Muscle layer of colon (tissue), 2 donors: ENCODE data around the gene KCTD17.

Experiments used
- H3K27ac ChIP-seq: one replicate; pipeline ENCODE4 v1.7.0; 2013; ENCODE audit warnings: low read depth, mild to moderate bottlenecking, low read length, moderate library complexity
- H3K27me3 ChIP-seq, 2 donors: one replicate each; pipeline ENCODE4 v1.7.0; 2013; ENCODE audit warnings: low read length in 2 of 2, mild to moderate bottlenecking in 2 of 2; ENCODE audit not compliant: insufficient read depth in 2 of 2, control insufficient read depth in 1 of 2
- H3K36me3 ChIP-seq: one replicate; pipeline ENCODE4 v1.7.0; 2013; ENCODE audit warnings: mild to moderate bottlenecking, low read length; ENCODE audit not compliant: insufficient read depth
- H3K4me1 ChIP-seq: one replicate; pipeline ENCODE4 v1.7.0; 2013; ENCODE audit warnings: mild to moderate bottlenecking, low read length; ENCODE audit not compliant: insufficient read depth
- H3K4me3 ChIP-seq, 2 donors: one replicate each; pipeline ENCODE4 v1.7.0; 2013; ENCODE audit warnings: low read length in 2 of 2, low read depth in 1 of 2, mild to moderate bottlenecking in 1 of 2, moderate library complexity in 1 of 2
- H3K9ac ChIP-seq: one replicate; pipeline ENCODE4 v1.7.0; 2013; ENCODE audit warnings: low read length
- H3K9me3 ChIP-seq: one replicate; pipeline ENCODE4 v1.7.0; 2013; ENCODE audit warnings: mild to moderate bottlenecking, low read length
- donor health status: abdominal sarcoma.
- donor health status: Adenocarcinoma of cecum.

KCTD17 gene

DNA sequence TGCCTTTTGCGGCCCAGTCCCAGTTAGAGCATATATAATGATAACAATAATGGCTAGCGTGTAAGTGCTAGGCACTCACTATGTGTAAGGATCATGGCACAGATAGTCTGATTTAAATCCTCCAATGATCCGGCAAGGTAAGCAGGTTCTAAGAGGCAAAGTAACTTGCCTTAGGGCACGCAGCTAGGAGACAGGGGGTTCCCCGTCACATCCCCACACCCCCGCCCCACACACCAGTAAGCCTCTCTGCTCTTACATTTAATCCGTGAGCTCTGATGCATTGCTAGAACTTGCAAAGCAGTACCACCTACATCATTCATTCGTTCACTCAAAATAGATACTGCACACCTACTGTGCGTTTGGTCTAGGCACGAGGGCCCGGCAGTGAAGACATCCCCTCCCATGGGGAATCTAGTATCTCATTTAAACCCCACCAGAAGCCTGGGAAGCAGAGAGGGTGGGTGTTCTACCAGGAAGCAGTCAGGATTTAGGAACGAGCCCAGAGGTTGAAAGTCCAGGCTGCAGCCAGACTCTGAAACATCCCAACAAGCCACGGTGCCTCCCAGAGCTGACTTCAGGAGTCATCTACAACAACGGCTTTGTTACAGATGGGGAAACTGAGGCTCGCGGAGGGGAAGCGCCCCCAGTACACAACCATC is 37.3 kb downstream of the KCTD17 start:
- H3K9me3 ChIP-seq, result no peaks in the 10 kb centered on the region
- H3K4me1 ChIP-seq, result no peaks in the 10 kb centered on the region
- H3K9ac ChIP-seq, result no peak overlapping the region
- peaks cover 0 to 7% of the 10 kb centered on the region in 2 donors for H3K27me3 ChIP-seq
- no peaks in the 10 kb centered on the region for H3K36me3 ChIP-seq
- no peak overlapping the region for H3K4me3 ChIP-seq
- H3K27ac ChIP-seq, result no peak overlapping the region

DNA sequence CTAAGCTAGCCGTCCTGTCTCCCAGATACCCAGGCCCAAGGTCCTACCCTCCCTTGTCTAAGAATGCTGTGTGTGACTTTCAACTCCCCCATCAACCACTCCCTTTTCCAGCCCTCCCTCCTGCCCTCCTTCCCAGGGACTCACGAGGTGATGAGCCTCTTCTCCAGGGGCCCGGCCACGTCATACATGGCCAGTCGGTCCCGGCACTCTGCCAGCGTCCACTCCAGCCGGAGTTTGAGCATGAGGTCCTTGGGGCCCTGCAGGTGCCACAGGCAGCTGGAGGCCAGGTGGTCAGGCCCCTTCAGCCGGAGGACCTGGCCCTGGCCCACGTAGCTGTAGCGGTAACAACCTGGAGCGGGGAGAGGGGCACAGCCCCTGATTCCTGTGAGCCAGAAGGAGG is 37.9 kb downstream of the KCTD17 start:
- no peak overlapping the region for H3K27ac ChIP-seq
- H3K27me3 ChIP-seq, result peaks cover 0 to 7% of the 10 kb centered on the region in 2 donors
- no peak overlapping the region for H3K9ac ChIP-seq
- no peaks in the 10 kb centered on the region for H3K4me1 ChIP-seq
- no peak overlapping the region for H3K4me3 ChIP-seq
- H3K36me3 ChIP-seq, result no peaks in the 10 kb centered on the region
- no peaks in the 10 kb centered on the region for H3K9me3 ChIP-seq

DNA sequence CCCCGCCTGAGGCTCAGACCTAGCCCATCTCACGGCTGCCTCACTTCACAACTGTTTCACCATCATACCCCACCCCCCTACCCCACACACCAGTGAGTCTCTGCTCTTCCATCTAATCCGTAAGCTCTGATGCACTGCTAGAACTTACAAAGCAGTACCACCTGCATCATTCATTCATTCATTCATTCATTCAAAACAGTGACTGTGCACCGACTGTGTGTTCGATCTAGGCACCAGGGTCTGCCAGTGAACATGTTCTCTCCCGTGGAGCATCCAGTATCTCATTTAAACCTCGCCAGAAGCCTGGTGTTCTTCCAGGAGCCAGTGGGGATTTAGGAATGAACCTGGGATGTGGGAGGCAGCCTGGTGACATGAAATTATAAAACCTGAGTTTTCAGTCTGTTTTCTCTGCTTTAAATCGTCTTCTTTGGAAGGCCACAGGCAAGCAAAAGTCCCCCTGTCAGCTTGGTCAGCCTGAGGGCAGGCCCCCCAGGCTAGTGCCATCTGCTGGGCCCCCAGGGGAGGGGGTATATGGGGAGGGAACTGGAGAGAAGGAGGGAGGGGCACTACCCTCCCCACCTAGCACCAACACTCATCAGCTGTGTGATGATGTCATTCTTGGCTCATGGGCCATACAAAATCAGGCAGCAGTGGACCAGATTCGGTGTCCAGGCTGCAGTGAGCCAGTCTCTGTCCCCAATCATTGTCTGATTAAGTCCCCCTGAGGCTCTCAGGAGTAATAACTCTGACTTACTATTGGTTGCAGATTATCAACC is 39.6 kb downstream of the KCTD17 start:
- Histone ChIP-seq H3K27me3 (peaks cover 0 to 8% of the 10 kb centered on the region in 2 donors), H3K27ac (no peak overlapping the region), H3K9me3 (no peaks in the 10 kb centered on the region), H3K4me1 (no peaks in the 10 kb centered on the region), H3K9ac (no peak overlapping the region), H3K36me3 (no peaks in the 10 kb centered on the region), H3K4me3 (no peak overlapping the region)

DNA sequence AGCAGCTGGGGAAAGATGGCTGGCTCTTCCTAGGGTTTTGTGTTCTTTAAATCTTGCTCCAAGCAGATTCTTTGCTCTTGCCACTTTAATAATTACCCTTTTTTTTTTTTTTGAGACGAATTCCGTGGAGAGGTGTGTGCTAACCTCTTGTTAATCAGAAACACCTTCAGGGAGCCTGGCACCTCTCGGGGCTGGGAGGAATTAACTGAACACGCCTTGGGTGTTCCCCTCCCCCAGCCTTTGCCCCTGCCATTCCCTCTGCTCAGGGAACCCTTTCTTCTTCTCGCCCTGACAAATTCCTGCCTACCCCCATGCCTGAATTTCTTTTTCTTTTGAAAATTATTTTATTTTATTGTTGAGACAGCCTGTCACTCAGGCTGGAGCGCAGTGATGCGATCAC is 40.5 kb downstream of the KCTD17 start:
- no peak overlapping the region for H3K4me3 ChIP-seq
- no peak overlapping the region for H3K9ac ChIP-seq
- H3K36me3 ChIP-seq, result no peaks in the 10 kb centered on the region
- no peak overlapping the region for H3K27ac ChIP-seq
- H3K9me3 ChIP-seq, result no peaks in the 10 kb centered on the region
- no peaks in the 10 kb centered on the region for H3K4me1 ChIP-seq
- peaks cover 0 to 16% of the 10 kb centered on the region in 2 donors for H3K27me3 ChIP-seq

DNA sequence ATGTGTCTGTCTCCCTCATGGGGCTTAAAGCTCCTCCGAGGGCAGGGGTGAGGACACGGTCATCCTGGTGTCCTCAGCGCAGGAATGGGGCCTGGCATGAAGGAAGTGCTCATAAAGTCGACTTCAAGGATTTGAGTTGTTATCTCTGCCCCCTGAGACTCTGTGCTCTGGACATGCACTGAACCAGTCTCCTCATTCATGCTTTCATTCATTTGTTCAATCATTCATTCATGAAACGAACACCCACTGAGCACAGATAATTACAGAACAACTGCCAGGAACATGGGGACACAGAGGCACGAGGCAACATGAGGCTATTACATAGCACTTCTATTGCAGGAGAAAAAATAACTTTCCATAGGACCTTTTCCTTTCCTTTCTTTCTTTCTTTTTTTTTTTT is 41.5 kb downstream of the KCTD17 start:
- Histone ChIP-seq H3K4me1 (no peaks in the 10 kb centered on the region), H3K27ac (no peak overlapping the region), H3K36me3 (no peaks in the 10 kb centered on the region), H3K27me3 (peaks cover 0 to 19% of the 10 kb centered on the region in 2 donors), H3K9ac (no peak overlapping the region), H3K4me3 (no peak overlapping the region), H3K9me3 (no peaks in the 10 kb centered on the region)

DNA sequence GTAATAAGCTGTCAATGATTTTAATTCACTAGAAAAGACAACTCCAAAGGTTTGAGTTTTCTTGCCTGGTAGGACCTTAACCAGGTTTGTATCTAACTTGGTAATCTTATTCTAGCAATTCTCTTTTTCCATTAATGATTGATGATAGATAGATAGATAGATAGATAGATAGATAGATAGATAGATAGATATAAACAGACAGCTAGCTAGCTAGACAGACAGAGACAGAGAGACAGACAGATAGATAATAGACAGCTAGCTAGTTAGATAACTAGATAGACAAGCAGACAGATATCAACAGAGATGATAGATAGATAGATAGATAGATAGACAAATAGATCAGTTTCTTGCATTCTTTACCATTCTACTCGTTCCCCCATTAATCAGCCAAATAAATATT is 42.7 kb downstream of the KCTD17 start:
- Histone ChIP-seq H3K36me3 (no peaks in the 10 kb centered on the region), H3K27me3 (peaks cover 0 to 19% of the 10 kb centered on the region in 2 donors), H3K4me1 (no peaks in the 10 kb centered on the region)

DNA sequence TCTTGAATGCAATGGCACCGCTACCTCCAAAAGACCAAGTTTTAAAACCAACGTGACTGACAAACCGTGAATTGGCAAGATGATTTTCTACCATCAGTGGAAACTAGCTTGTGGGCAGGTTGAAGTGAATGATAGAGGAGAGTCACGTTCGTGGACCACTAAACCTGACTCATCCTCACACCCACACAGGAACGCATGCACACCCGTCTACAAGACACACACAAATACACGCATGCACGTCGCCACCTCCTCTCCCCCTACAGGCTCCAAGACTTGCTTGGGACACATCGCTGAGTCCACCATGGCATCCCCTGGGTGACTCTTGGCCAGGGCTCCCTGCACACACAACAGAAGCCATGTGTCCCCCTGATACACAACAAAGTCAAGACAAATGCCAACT is 43.6 kb downstream of the KCTD17 start:
- Histone ChIP-seq H3K27ac (no peak overlapping the region), H3K27me3 (peaks cover 0 to 14% of the 10 kb centered on the region in 2 donors), H3K9me3 (no peaks in the 10 kb centered on the region), H3K4me1 (no peaks in the 10 kb centered on the region), H3K4me3 (no peak overlapping the region), H3K9ac (no peak overlapping the region), H3K36me3 (no peaks in the 10 kb centered on the region)

More for the DNA sequence above, 42.7 kb downstream of the KCTD17 start:
- no peak overlapping the region for H3K4me3 ChIP-seq
- H3K9me3 ChIP-seq, result no peaks in the 10 kb centered on the region
- H3K9ac ChIP-seq, result no peak overlapping the region
- no peak overlapping the region for H3K27ac ChIP-seq

DNA sequence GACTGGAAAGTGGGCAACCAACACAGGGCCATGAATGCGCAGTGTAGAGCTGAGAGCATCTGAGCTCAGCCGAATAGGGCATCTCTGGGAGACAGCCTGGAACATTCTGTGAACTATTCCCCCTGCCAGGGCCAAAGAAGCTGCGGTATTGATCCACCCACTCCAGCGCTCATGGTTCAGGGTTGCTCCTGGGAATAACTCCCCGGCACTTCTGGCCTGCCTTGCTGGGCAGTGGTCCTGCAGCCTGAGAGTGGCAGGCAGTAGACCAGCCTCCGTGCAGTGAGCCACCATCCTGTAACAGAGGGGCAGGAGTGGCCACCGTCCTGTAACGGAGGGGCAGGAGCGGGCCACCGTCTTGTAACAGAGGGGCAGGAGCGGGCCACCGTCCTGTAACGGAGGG is 45.8 kb downstream of the KCTD17 start:
- Histone ChIP-seq H3K9ac (no peak overlapping the region), H3K4me1 (no peaks in the 10 kb centered on the region), H3K9me3 (no peaks in the 10 kb centered on the region), H3K4me3 (no peak overlapping the region), H3K27me3 (peaks cover 0 to 13% of the 10 kb centered on the region in 2 donors), H3K36me3 (no peaks in the 10 kb centered on the region), H3K27ac (no peak overlapping the region)

DNA sequence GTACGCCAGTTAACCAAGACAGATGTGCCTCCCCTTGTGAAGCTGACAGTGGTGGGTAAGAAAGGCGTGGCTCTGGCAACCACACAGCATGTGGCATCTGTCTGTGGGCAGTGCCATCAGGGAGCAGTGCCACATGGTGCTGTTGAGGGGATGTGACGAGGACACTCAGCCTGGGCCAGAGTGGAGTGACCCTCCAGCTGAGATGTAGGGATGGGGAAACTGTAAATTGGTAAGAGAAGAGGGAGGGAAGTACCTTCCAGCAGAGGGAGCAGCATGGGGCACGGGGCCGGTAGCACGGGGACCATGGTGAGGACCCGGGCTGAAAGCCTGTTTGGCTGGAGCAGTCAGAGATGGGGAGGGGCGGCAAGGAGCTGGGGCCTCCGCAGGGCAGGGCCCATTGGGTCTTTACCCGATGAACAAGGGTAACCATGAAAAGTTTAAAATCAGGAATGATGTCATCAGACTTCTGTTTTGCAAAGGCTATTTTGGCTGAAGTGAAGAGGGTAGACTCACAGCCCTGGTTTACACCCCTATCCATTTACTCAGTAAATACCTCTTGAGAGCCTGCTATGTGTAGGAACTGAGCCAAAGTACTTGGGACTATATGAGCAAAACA is 47.5 kb downstream of the KCTD17 start:
- H3K9me3 ChIP-seq, result no peaks in the 10 kb centered on the region
- no peak overlapping the region for H3K9ac ChIP-seq
- H3K36me3 ChIP-seq, result no peaks in the 10 kb centered on the region
- H3K4me3 ChIP-seq, result no peak overlapping the region
- H3K4me1 ChIP-seq, result no peaks in the 10 kb centered on the region
- peaks cover 5 to 26% of the 10 kb centered on the region in 2 donors for H3K27me3 ChIP-seq
- no peak overlapping the region for H3K27ac ChIP-seq

DNA sequence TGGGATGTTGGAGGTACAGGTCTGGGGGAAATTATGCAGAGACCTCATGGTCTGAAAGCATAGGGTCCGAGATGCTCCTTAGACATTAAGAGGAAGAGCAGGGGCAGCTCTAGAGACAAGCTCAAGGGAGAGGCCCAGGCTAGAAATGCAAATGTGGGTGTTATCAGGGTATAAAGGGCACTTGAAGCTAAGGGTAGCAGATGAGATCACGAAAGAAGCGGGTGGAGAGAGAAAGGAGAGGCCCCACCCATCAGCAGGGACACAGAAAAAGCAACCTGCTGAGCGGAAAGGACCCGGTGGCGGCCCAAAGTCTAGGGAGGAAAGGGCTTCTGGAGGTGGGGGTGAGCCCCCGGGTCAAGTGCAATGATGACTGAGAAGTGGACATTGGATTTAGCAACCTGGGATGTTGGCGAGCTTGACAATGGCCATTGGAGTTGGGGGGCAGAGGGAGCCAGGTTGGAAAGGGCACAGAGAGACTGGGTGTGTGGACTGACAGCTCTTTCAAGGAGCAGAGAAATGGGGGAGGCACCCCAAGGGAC is 49.1 kb downstream of the KCTD17 start:
- Histone ChIP-seq H3K27me3 (peaks cover 9 to 31% of the 10 kb centered on the region in 2 donors), H3K9ac (no peak overlapping the region), H3K27ac (no peak overlapping the region), H3K4me1 (no peaks in the 10 kb centered on the region), H3K4me3 (no peak overlapping the region), H3K36me3 (no peaks in the 10 kb centered on the region), H3K9me3 (no peaks in the 10 kb centered on the region)

DNA sequence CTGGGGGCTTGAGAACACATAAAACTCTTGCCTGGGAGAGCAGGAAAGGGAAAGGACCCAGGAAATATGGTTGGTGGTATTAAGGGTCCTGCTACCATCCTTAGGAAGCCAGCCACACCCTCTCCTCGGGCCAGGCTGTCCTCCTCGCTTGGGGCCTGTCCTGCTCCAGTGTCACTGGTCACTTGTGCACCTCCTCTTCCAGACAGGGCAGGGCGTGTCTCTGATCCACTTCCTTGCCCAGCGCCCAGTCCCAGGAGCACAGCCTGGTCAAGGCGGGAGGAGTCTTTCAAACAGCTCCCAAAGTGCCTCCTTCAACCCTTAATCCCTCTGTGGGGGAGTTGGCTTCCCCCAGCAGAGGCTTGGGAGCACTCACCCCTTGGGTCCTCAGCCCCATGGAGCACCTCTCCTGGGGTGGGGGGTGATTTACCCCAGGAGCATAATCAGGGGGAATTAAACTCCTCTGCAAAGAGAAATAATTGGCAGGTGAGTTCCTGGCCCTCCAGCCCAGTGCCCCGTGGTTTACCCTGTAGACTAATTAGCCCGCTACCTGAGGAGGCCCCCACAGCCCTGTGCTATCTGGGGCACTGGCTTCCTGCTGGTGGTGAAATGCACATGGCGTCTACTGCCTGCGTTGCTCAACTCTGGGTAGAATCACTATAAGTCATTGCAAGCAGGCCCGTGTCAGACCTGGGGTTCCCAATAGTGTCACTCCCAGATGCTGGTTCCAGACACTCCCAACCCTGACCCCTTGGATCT is 49.9 kb downstream of the KCTD17 start:
- Histone ChIP-seq H3K27ac (no peak overlapping the region), H3K9ac (no peak overlapping the region), H3K4me3 (no peak overlapping the region)

More for the DNA sequence above, 49.9 kb downstream of the KCTD17 start:
- no peaks in the 10 kb centered on the region for H3K9me3 ChIP-seq
- H3K27me3 ChIP-seq, result peaks cover 9 to 26% of the 10 kb centered on the region in 2 donors
- H3K36me3 ChIP-seq, result no peaks in the 10 kb centered on the region
- H3K4me1 ChIP-seq, result no peaks in the 10 kb centered on the region
